GM12801 (cell line): ENCODE results near the gene LRRC40.

Experiments used
- CTCF ChIP-seq: IDR thresholded peaks from one replicate; pipeline ENCODE4 v1.5.1; 2011; ENCODE audit warnings: control low read depth; ENCODE audit not compliant: insufficient read length; ENCODE audit errors: extremely low read depth

Gene LRRC40

GRCh38 chr1:70205434-70206118 lies at the start of gene LRRC40:
LRRC40 (minus strand) TSS chr1:70205579; CDS start chr1:70205540, 39 bp downstream.
- no peak for TF ChIP-seq CTCF

GRCh38 chr1:70248729-70249128 lies 43.4 kb upstream of the LRRC40 start:
- TF ChIP-seq CTCF, result no peak

GRCh38 chr1:70247768-70248167 lies 42.4 kb upstream of the LRRC40 start:
- TF ChIP-seq CTCF, result no peak

- TF ChIP-seq CTCF, result no peak
Measured at GRCh38 chr1:70247122-70247521, 41.7 kb upstream of the LRRC40 start.

GRCh38 chr1:70239940-70240339 lies 34.6 kb upstream of the LRRC40 start:
- no peak for TF ChIP-seq CTCF

- no peak for TF ChIP-seq CTCF
Measured at GRCh38 chr1:70234733-70235132, 29.4 kb upstream of the LRRC40 start.

- TF ChIP-seq CTCF, result no peak
Measured at GRCh38 chr1:70231475-70231874, 26.1 kb upstream of the LRRC40 start.
